ENCODE data around the gene LCN9. TPM values are rescaled to one million over a fixed set of nuclear protein-coding genes. Genes with fewer than 3 reads are reported as not detected.

The LCN9 gene
- total RNA-seq, 3 donors from 2014 or later, result not detected

DNA sequence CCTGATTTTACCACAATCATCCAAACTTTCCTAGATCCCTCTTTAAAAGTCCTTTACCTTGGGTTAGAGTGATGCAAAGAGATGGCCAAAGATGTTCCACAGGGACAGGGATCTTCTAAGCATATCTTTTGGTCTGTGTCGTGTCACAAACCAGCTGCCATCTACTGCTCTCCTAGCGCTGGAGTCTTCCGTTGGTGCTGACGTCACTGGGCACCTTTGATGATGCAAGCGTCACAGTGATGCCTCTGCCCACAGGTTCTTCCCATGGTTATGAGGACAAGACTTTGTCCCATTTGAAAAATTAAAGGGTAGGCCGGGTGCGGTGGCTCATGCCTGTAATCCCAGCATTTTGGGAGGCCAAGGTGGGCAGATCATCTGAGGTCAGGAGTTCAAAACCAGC lies 22.1 kb upstream of the LCN9 start:
- DNase-seq, result no peak
- no peaks in the 10 kb centered on the region for H3K36me3 ChIP-seq (ENCODE audit: low read depth)
- TF ChIP-seq, protein P1, sequence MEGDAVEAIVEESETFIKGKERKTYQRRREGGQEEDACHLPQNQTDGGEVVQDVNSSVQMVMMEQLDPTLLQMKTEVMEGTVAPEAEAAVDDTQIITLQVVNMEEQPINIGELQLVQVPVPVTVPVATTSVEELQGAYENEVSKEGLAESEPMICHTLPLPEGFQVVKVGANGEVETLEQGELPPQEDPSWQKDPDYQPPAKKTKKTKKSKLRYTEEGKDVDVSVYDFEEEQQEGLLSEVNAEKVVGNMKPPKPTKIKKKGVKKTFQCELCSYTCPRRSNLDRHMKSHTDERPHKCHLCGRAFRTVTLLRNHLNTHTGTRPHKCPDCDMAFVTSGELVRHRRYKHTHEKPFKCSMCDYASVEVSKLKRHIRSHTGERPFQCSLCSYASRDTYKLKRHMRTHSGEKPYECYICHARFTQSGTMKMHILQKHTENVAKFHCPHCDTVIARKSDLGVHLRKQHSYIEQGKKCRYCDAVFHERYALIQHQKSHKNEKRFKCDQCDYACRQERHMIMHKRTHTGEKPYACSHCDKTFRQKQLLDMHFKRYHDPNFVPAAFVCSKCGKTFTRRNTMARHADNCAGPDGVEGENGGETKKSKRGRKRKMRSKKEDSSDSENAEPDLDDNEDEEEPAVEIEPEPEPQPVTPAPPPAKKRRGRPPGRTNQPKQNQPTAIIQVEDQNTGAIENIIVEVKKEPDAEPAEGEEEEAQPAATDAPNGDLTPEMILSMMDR (IDR thresholded peaks at IDR 0.05), result no peak
- intact Hi-C loops (cut with DNase I, micrococcal nuclease), result no loop called here
- ATAC-seq, result no peak
- no peak overlapping the region for H3K4me3 ChIP-seq
- peaks cover 18% of the 10 kb centered on the region for H3K9me3 ChIP-seq
- no peaks in the 10 kb centered on the region for H3K4me1 ChIP-seq (ENCODE audit: low read depth)

- Histone ChIP-seq H3K36me3 (ENCODE audit: low read depth) (no peaks in the 10 kb centered on the region), H3K9me3 (peaks cover 25% of the 10 kb centered on the region), H3K4me1 (ENCODE audit: low read depth) (no peaks in the 10 kb centered on the region), H3K4me3 (no peak overlapping the region)
- intact Hi-C loops (cut with DNase I, micrococcal nuclease), result no loop called here
- ATAC-seq (no peak), DNase-seq (no peak)
- TF ChIP-seq, protein P1 (IDR thresholded peaks at IDR 0.05), result no peak
These were observed 21.4 kb upstream of the LCN9 start for GRCh38 chr9:135641745-135642144.

GRCh38 chr9:135644631-135645218 lies 18.4 kb upstream of the LCN9 start:
- no peak for DNase-seq
- Histone ChIP-seq H3K9me3 (peaks cover 51% of the 10 kb centered on the region), H3K36me3 (ENCODE audit: low read depth) (no peaks in the 10 kb centered on the region)

GRCh38 chr9:135647884-135648283 lies 15.2 kb upstream of the LCN9 start:
- no peaks in the 10 kb centered on the region for H3K36me3 ChIP-seq (ENCODE audit: low read depth)
- TF ChIP-seq, protein P1 (IDR thresholded peaks at IDR 0.05), result no peak
- peaks cover 51% of the 10 kb centered on the region for H3K9me3 ChIP-seq
- DNase-seq, result no peak
- no peaks in the 10 kb centered on the region for H3K4me1 ChIP-seq (ENCODE audit: low read depth)
- no peak overlapping the region for H3K4me3 ChIP-seq
- intact Hi-C loops (cut with DNase I, micrococcal nuclease), result no loop called here
- ATAC-seq, result no peak

More at GRCh38 chr9:135644631-135645218, 18.4 kb upstream of the LCN9 start:
- Histone ChIP-seq H3K4me1 (ENCODE audit: low read depth) (no peaks in the 10 kb centered on the region), H3K4me3 (no peak overlapping the region)
- TF ChIP-seq, protein P1 (IDR thresholded peaks at IDR 0.05), result no peak
- ATAC-seq, result no peak
- intact Hi-C loops (cut with DNase I, micrococcal nuclease), result no loop called here

GRCh38 chr9:135648494-135649410 lies 14.4 kb upstream of the LCN9 start:
- ATAC-seq (no peak), DNase-seq (no peak)
- H3K9me3 ChIP-seq, result peaks cover 50% of the 10 kb centered on the region
- no peak overlapping the region for H3K4me3 ChIP-seq
- no peaks in the 10 kb centered on the region for H3K36me3 ChIP-seq (ENCODE audit: low read depth)
- intact Hi-C loops (cut with DNase I, micrococcal nuclease), result no loop called here
- TF ChIP-seq, protein P1 (IDR thresholded peaks at IDR 0.05), result no peak
- H3K4me1 ChIP-seq (ENCODE audit: low read depth), result no peaks in the 10 kb centered on the region
